Measurements from ENCODE around the gene WHAMM.
"Not testable (repeated sequence)": the region's sequence is repeated elsewhere in the genome, so short reads cannot be mapped to it uniquely, and the experiment has no call there.

Gene WHAMM

GRCh38 chr15:82862886-82863285 is 53.5 kb downstream of the WHAMM start:
- no peaks in the 10 kb centered on the region for H3K27me3 ChIP-seq (ENCODE audit: low read length)
- no peak overlapping the region for H3K27ac ChIP-seq (ENCODE audit: low read depth, low read length)
- H3K36me3 ChIP-seq (ENCODE audit: low read length) = no peaks in the 10 kb centered on the region
- H3K4me3 ChIP-seq (ENCODE audit: insufficient read depth, low read length, poor library complexity, severe bottlenecking) = no peak overlapping the region
- H4K20me1 ChIP-seq (ENCODE audit: low read depth, low read length) = no peaks in the 10 kb centered on the region
- TF ChIP-seq EZH2phosphoT487 (conservative IDR thresholded peaks at IDR 0.05; ENCODE audit: low read length) (no peak), CTCF (IDR thresholded peaks at IDR 0.05; ENCODE audit: insufficient read depth, low read length, poor library complexity, severe bottlenecking) (no peak)
- no peak overlapping the region for H3K9ac ChIP-seq (ENCODE audit: low read length)
- no peak overlapping the region for H3K4me2 ChIP-seq (ENCODE audit: low read depth, low read length, poor library complexity, severe bottlenecking)
- H3K9me2 ChIP-seq (replicated peaks; ENCODE audit: insufficient read depth, low read length) = no peaks in the 10 kb centered on the region
- no peaks in the 10 kb centered on the region for H3K9me3 ChIP-seq (ENCODE audit: insufficient read depth, low read length)
- no peaks in the 10 kb centered on the region for H3F3A ChIP-seq (ENCODE audit: insufficient read depth)
- no peak overlapping the region for H2AFZ ChIP-seq (ENCODE audit: low read depth, low read length, severe bottlenecking)
- no peaks in the 10 kb centered on the region for H3K79me2 ChIP-seq (ENCODE audit: insufficient read depth, low read length)

- H3K9me2 ChIP-seq (replicated peaks; ENCODE audit: insufficient read depth, low read length) = no peaks in the 10 kb centered on the region
- no peak overlapping the region for H2AFZ ChIP-seq (ENCODE audit: low read depth, low read length, severe bottlenecking)
- TF ChIP-seq CTCF (IDR thresholded peaks at IDR 0.05; ENCODE audit: insufficient read depth, low read length, poor library complexity, severe bottlenecking) (no peak), EZH2phosphoT487 (conservative IDR thresholded peaks at IDR 0.05; ENCODE audit: low read length) (no peak)
- H3K79me2 ChIP-seq (ENCODE audit: insufficient read depth, low read length) = no peaks in the 10 kb centered on the region
- no peaks in the 10 kb centered on the region for H3K36me3 ChIP-seq (ENCODE audit: low read length)
- no peaks in the 10 kb centered on the region for H3K9me3 ChIP-seq (ENCODE audit: insufficient read depth, low read length)
- H3K4me3 ChIP-seq (ENCODE audit: insufficient read depth, low read length, poor library complexity, severe bottlenecking) = no peak overlapping the region
- H3K4me2 ChIP-seq (ENCODE audit: low read depth, low read length, poor library complexity, severe bottlenecking) = no peak overlapping the region
- no peak overlapping the region for H3K27ac ChIP-seq (ENCODE audit: low read depth, low read length)
- no peaks in the 10 kb centered on the region for H4K20me1 ChIP-seq (ENCODE audit: low read depth, low read length)
- no peak overlapping the region for H3K9ac ChIP-seq (ENCODE audit: low read length)
- no peaks in the 10 kb centered on the region for H3F3A ChIP-seq (ENCODE audit: insufficient read depth)
- H3K27me3 ChIP-seq (ENCODE audit: low read length) = no peaks in the 10 kb centered on the region
These were observed 55.5 kb downstream of the WHAMM start for GRCh38 chr15:82864967-82865366.

GRCh38 chr15:82865581-82865980 is 56.2 kb downstream of the WHAMM start:
- not testable (repeated sequence) for H4K20me1 ChIP-seq (ENCODE audit: low read depth, low read length); H3F3A ChIP-seq (ENCODE audit: insufficient read depth); H3K27me3 ChIP-seq (ENCODE audit: low read length); H3K9me2 ChIP-seq (replicated peaks; ENCODE audit: insufficient read depth, low read length); H3K9me3 ChIP-seq (ENCODE audit: insufficient read depth, low read length); H3K4me3 ChIP-seq (ENCODE audit: insufficient read depth, low read length, poor library complexity, severe bottlenecking); H3K36me3 ChIP-seq (ENCODE audit: low read length); H3K4me2 ChIP-seq (ENCODE audit: low read depth, low read length, poor library complexity, severe bottlenecking); H2AFZ ChIP-seq (ENCODE audit: low read depth, low read length, severe bottlenecking); H3K27ac ChIP-seq (ENCODE audit: low read depth, low read length); H3K79me2 ChIP-seq (ENCODE audit: insufficient read depth, low read length); H3K9ac ChIP-seq (ENCODE audit: low read length)

GRCh38 chr15:82865981-82866380 is 56.6 kb downstream of the WHAMM start:
- not testable (repeated sequence) for H3K79me2 ChIP-seq (ENCODE audit: insufficient read depth, low read length); H3K27ac ChIP-seq (ENCODE audit: low read depth, low read length); H3K9me2 ChIP-seq (replicated peaks; ENCODE audit: insufficient read depth, low read length); H4K20me1 ChIP-seq (ENCODE audit: low read depth, low read length); H3K9me3 ChIP-seq (ENCODE audit: insufficient read depth, low read length); H3K4me2 ChIP-seq (ENCODE audit: low read depth, low read length, poor library complexity, severe bottlenecking); H3K36me3 ChIP-seq (ENCODE audit: low read length); H3K4me3 ChIP-seq (ENCODE audit: insufficient read depth, low read length, poor library complexity, severe bottlenecking); H3K9ac ChIP-seq (ENCODE audit: low read length); H3F3A ChIP-seq (ENCODE audit: insufficient read depth); H3K27me3 ChIP-seq (ENCODE audit: low read length); H2AFZ ChIP-seq (ENCODE audit: low read depth, low read length, severe bottlenecking)
